HG03196 (cell line): ENCODE data around the gene CFAP74.
"Not testable (repeated sequence)": the region's sequence is repeated elsewhere in the genome, so short reads cannot be mapped to it uniquely, and the experiment has no call there.

Source experiments
- ATAC-seq: cut with Tn5 transposase; IDR thresholded peaks from one replicate; pipeline ENCODE4 v1.9.1; 2021; ENCODE audit not compliant: unreplicated experiment

Gene CFAP74

DNA sequence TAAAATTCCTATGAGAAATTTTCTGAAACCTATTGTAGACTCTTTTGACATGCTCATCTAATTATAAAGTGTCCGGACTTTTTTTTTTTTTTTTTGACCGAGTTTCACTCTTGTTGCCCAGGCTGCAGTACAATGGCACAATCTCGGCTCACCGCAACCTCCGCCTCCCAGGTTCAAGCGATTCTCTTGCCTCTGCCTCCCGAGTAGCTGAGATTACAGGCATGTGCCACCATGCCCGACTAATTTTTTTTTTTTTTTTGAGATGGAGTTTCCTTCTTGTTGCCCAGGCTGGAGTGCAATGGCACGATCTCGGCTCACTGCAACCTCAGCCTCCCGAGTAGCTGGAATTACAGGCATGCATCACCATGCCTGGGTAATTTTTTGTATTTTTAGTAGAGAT is 119.7 kb downstream of the CFAP74 start:
- ATAC-seq, result not testable (repeated sequence)

DNA sequence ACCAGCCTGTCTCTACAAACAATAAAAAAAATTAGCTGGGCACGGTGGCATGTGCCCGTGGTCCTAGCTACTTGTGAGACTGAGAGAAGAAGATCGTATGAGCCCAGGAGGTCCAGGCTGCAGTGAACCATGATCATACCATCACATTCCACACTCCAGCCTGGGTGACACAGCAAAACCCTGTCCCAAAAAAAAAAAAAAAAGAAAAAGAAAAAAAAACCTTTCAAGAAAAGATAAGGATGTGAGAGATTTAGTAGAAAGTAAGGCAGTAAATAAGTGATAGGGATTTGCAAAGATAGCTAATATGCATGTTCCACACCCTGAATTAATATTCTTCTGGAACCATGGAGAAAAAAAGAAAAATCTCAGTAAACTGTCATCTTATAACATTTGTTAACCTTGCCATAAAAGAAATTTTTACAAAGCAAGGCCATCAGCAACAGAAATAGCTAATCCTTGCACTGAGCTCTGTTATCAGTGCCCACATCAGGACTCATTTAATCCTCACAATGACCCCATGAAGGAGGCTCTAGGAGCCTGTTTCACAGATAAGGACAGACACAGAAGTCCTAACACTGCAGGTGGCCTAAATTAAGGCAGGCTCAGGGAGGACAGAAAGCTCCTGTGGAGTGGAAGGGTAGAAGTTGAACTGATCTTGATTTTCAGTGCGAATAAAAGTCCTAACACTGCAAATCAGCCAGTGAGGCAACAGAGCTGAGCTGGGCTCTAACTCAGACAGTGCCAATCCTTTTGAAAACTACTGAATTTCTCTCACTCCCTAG is 120.3 kb downstream of the CFAP74 start:
- ATAC-seq, result no peak

DNA sequence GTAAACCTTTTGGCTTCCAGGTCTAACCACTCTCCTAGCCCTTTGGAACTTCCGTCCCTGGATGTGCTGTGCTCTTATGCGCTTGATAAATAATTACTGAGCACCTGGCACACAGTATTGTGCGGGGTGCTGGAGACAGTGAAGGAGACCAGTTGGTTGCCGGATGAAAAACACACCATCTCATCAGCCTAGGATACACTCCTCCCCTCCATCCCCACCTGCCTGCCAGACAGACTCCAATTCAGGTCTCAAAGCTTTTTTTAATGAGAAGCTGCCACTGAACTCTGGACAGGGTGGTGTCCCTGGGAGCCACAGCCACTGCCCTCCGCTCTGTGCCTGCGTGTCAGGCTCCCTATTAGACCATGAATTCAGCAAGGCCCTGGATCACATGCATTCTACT is 121.9 kb downstream of the CFAP74 start:
- no peak for ATAC-seq

DNA sequence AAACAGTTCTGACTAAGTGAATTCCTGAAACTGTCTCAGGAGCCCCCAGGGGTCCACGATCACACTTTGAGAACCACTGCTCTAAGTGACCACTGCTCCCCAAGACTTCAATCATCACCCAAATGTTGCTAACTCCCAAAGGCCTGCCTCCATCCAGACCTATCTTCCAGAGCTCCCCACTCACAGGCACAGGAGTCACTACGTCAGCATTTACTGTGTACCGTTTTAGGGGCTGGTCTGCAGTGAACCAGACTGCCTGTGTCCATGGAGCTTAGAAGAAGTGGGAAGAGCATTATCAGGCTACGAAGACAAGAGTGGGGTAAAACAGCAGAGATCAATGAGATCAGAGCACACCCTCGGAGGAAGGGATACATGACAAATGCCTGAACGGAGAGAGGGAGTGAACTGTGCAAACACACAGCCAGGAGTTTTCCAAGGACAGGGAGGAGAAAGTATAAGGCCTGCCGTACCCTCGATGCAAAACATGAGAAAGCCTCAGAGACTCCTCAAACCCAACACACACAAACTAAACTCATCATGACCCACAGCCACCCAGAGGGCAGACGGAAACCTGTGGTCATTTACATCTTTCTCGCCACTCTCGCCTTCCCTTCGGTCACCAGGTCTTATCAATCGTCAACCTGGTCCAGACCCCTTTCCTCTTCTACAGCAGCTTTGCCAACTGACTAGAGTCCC is 122.8 kb downstream of the CFAP74 start:
- no peak for ATAC-seq

DNA sequence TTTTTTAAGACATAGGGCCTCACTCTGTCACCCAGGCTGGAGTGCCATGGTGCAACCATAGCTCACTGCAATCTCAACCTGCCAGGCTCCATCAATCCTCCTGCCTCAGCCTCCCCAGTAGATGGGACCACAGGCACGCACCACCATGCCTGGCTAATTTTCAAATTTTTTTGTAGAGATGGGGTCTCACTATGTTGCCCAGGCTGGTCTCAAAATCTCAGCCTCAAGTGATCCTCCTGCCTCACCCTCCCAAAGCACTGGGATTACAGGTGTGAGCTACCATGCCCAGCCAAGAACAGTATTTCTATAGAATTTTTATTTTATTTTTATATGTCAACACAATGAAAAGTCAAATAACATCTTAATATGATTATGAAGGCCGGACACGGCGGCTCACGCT is 123.6 kb downstream of the CFAP74 start:
- no peak for ATAC-seq

DNA sequence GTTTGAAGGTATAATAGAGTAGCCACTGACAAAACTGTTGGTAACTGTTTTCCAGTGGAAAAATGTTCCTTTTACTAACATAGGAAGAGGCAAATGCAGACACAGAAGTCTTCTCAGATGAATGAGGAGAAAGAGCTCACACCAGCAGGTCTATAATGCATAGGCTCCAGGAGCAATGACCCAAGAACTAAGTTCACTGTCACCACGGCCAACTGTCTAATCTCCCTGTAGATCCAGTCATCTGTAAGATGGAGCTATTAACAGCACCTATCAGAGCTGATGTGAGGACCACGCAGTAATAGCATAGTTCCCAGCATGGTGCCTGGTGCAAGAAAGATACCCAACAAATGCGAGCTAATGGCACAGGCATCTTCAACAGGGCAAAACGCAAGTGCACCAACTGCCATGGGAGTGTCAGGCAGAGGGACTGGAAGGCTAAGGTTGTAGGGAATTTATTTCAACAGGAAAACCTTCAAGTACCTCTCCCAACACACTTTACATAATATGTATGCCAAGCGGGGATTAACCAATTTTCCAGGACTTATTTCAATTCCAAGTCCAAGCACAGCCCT is 125.6 kb downstream of the CFAP74 start:
- ATAC-seq, result no peak

DNA sequence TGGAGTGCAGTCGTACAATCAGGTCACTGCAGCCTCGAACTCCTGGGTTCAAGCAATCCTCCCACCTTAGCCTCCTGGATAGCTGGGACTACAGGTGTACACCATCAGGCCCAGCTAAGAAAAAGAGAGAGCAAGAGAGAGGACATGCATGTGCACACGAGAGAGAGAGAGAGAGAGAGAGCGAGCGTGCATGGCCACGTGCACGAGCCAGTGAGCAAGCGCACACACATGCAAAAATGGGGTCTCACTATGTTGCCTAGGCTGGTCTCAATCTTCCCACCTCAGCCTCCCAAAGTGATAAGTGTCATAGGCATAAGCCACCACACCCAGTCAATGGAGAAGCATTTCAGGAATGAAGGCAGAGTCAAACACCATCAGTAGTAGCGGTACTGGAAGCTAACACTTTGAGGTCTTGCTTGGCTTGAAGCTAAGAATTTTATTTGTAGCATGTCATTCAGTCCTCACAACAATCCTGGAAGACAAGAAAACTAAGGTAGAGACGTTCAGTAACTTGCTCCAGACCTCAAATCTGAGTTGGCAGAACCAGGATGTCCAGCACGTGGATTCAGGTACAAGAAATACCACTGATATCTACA is 127.2 kb downstream of the CFAP74 start:
- no peak for ATAC-seq

DNA sequence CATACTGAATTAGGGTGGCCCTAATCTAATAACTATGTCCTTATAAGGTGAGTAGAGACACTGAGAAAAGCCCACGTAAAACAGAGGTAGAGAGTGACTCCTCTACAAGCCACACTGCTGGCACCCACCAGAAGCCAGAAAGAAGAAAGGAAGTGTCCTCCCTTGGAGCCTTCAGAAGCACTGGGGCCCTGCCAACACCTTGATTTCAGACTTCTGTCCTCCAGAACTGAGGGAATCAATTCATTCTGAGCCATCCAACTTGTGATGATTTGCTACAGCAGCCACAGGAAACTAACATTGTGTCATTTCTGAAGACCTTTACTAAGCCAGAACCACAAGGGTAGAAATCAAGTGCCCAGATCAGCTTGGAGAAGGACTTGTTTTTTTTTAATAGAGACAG is 127.7 kb downstream of the CFAP74 start:
- ATAC-seq, result no peak

DNA sequence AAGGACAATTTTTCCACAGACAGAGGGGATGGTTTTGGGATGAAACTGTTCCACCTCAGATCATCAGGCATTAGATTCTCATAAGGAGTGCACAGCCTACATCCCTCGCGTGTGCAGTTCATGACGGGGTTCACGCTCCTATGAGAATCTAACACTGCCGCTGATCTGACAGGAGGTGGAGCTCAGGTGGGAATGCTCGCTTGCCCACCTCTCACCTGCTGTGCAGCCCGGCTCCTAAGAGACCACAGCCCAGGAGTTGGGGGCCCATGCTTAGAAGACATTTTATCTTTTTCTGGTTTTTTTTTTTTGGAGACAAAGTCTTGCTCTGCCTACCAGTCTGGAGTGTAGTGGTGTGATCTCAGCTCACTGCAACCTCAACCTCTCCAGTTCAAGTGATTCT is 128.7 kb downstream of the CFAP74 start:
- ATAC-seq, result no peak

DNA sequence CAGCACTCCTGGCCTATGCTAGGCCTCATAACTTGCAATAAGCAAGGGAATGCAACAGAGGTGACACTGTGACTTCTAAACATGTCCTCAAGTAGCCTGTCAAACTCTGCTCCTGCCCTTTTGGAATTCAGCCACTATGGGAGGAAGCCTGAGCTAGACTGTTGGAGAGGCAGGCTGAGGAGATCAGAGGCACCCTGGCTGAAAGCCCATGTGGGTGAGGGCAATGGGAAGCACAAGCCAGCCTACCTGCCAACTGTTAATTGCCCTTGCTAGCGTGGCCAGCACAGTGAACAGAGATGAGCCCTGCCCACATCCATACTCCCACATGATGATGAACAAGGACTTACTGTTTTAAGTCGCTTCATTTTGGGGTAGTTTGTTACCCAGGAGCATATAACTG is 130.4 kb downstream of the CFAP74 start:
- ATAC-seq, result no peak

DNA sequence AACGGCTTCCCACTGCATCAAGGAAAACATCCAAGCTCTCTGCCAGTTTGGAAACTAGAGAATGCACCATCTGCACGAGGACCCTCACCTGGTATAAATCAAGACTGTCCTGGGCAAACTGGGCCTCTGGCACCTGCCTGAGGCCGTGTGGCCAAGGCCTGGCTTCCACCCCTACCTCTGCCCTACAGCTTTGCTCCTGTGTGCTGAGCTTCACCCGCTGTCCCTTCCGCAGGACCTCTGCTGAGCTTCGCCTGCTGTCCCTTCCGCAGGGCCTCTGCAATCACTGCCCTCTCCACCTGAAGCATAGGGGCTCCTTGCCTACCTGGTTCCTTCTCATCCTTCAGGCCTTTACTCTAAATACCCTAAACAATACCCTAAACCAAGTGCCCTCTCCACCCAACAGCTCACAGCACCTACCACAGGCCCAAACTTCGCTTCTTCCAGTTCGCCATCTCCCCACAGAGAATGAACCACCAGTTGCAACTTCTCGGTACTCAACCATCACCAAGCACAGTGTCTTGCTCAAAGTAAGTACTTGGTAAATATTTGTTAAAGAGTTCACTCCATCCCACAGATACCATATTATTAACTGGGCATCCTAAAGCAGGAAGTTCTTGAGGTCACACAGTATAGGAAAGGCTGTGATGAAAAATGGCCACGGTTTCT is 131.1 kb downstream of the CFAP74 start:
- no peak for ATAC-seq
